Activated CD4-positive, alpha-beta T cell treated with anti-CD3 and anti-CD28 coated beads, Interleukin-2, amount 50 U/mL, for 1 hour (primary cell): ENCODE data around the gene STUM.
"Not testable (repeated sequence)": the region's sequence is repeated elsewhere in the genome, so short reads cannot be mapped to it uniquely, and the experiment has no call there.

Experiments used
- DNase-seq: peaks from one replicate; pipeline ENCODE4 v3.0.0-alpha.2; 2020

The STUM gene

GRCh38 chr1:226606311-226607267 lies 58.0 kb downstream of the STUM start:
- no peak for DNase-seq

- DNase-seq: no peak
Observed at GRCh38 chr1:226607268-226607660, 58.7 kb downstream of the STUM start.

GRCh38 chr1:226607821-226608220 lies 59.3 kb downstream of the STUM start:
- DNase-seq: no peak

- peak; percentile 67 for DNase-seq
Observed at GRCh38 chr1:226608699-226609505, 60.3 kb downstream of the STUM start.

- DNase-seq: no peak
Observed at GRCh38 chr1:226609836-226610455, 61.4 kb downstream of the STUM start.

GRCh38 chr1:226610671-226611070 lies 62.1 kb downstream of the STUM start:
- no peak for DNase-seq

- no peak for DNase-seq
Observed at GRCh38 chr1:226611301-226611700, 62.7 kb downstream of the STUM start.

- not testable (repeated sequence) for DNase-seq
Observed at GRCh38 chr1:226611980-226612379, 63.4 kb downstream of the STUM start.

GRCh38 chr1:226615876-226616275 lies 67.3 kb downstream of the STUM start:
- DNase-seq: no peak

- DNase-seq: no peak
Observed at GRCh38 chr1:226616636-226617035, 68.1 kb downstream of the STUM start.

- no peak for DNase-seq
Observed at GRCh38 chr1:226617109-226617508, 68.5 kb downstream of the STUM start.

GRCh38 chr1:226617719-226618118 lies 69.2 kb downstream of the STUM start:
- DNase-seq: not testable (repeated sequence)

- no peak for DNase-seq
Observed at GRCh38 chr1:226618380-226618779, 69.8 kb downstream of the STUM start.

- no peak for DNase-seq
Observed at GRCh38 chr1:226619031-226619430, 70.5 kb downstream of the STUM start.

GRCh38 chr1:226622012-226622411 lies 73.4 kb downstream of the STUM start:
- no peak for DNase-seq

- no peak for DNase-seq
Observed at GRCh38 chr1:226624526-226624925, 76.0 kb downstream of the STUM start.

GRCh38 chr1:226625326-226625725 lies 76.8 kb downstream of the STUM start:
- DNase-seq: no peak

GRCh38 chr1:226625832-226626576 lies 77.4 kb downstream of the STUM start:
- no peak for DNase-seq

GRCh38 chr1:226626577-226626956 lies 78.0 kb downstream of the STUM start:
- DNase-seq: peak; percentile 77

GRCh38 chr1:226627050-226627755 lies 78.6 kb downstream of the STUM start:
- no peak for DNase-seq

- DNase-seq: no peak
Observed at GRCh38 chr1:226627924-226628611, 79.5 kb downstream of the STUM start.
